K562 (cell line): ENCODE data around the gene NSRP1. TPM values are rescaled to one million over a fixed set of nuclear protein-coding genes. Genes with fewer than 3 reads are reported as not detected.

Source experiments
- ATAC-seq: fragments of 200-7000 bp; cut with Tn5 transposase; 3 replicates; pipeline ENCODE4 v1.9.1; 2020; ENCODE audit warnings: moderate library complexity
- BruUV-seq: library from RNA; stranded (reverse); fragments of 400-500 nt; replicated peaks from 2 replicates; lab custom pipeline; 2021; lab: Mats Ljungman, UMichigan
- CTCF ChIA-PET: fragments of 300-600 bp; formaldehyde crosslinking; extraction: SDS; loops from one replicate; lab custom pipeline; 2021; ENCODE audit warnings: low intra/inter-chr PET ratio; lab: Yijun Ruan, JAX
- POLR2A ChIA-PET: fragments of 300-600, 350-650 bp; sonication (Branson Sonifier 250); formaldehyde crosslinking; extraction: SDS; loops from one replicate; lab custom pipeline; 2021; ENCODE audit warnings: antibody characterized with exemption, inconsistent platforms; lab: Yijun Ruan, JAX
- DNase-seq, 4 experiments: peaks; one replicate each; pipeline versions ENCODE4 v3.0.0 to v3.0.0-alpha.2; 2011 to 2018; ENCODE audit warnings: low spot score in 3 of 4, mixed read lengths in 3 of 4; ENCODE audit errors: extremely low read depth in 1 of 4
- FAIRE-seq: peaks from 2 replicates; lab custom pipeline; 2011; peaks lifted over from hg19 to GRCh38; lab: Jason Lieb, UNC
- H2AFZ ChIP-seq: 2 replicates; pipeline ENCODE4 v1.6.0; 2011; ENCODE audit warnings: low read depth, low read length, control low read depth, inconsistent platforms
- H3K27ac ChIP-seq: fragments of 200-600 bp; 3 replicates; pipeline ENCODE4 v1.8.0; 2011; ENCODE audit warnings: low read depth, mild to moderate bottlenecking, control low read depth, inconsistent platforms, low read length, moderate library complexity, mixed read lengths; ENCODE audit errors: extremely low read depth
- H3K27me3 ChIP-seq, 2 experiments: fragments of 300-600 bp in 1 of 2; 2 replicates in 1 of 2; 3 replicates in 1 of 2; pipeline versions ENCODE4 v1.6.0 to v1.8.0; 2011; ENCODE audit warnings: inconsistent platforms in 2 of 2, low read length in 2 of 2, mild to moderate bottlenecking in 1 of 2, mixed read lengths in 1 of 2, moderate library complexity in 1 of 2; ENCODE audit not compliant: control insufficient read depth in 2 of 2, insufficient read depth in 2 of 2
- H3K36me3 ChIP-seq: fragments of 300-600 bp; 3 replicates; pipeline ENCODE4 v1.8.0; 2011; ENCODE audit warnings: mild to moderate bottlenecking, low read length, inconsistent platforms; ENCODE audit not compliant: control insufficient read depth, insufficient read depth
- H3K4me1 ChIP-seq, 2 experiments: fragments of 200-600 bp in 1 of 2; replicated peaks in 1 of 2; 2 replicates in 1 of 2; 3 replicates in 1 of 2; pipeline versions ENCODE4 v1.5.1 to v1.8.0; 2011; ENCODE audit warnings: inconsistent platforms in 2 of 2, low read length in 2 of 2, mild to moderate bottlenecking in 1 of 2, mixed read lengths in 1 of 2, moderate library complexity in 1 of 2; ENCODE audit not compliant: control insufficient read depth in 2 of 2, insufficient read depth in 2 of 2
- H3K4me2 ChIP-seq: 2 replicates; pipeline ENCODE4 v1.6.1; 2011; ENCODE audit warnings: low read length, control low read depth, inconsistent platforms, mixed read lengths; ENCODE audit not compliant: insufficient read depth
- H3K4me3 ChIP-seq: fragments of 200-600 bp; sonication (generic), shearing (Covaris generic); 2 replicates; pipeline ENCODE4 v1.5.1; 2016; ENCODE audit warnings: control low read depth, inconsistent platforms
- H3K79me2 ChIP-seq: fragments of 200-600 bp; 3 replicates; pipeline ENCODE4 v1.8.0; 2011; ENCODE audit warnings: low read length, inconsistent platforms; ENCODE audit not compliant: control insufficient read depth, insufficient read depth
- H3K9ac ChIP-seq, 2 experiments: 2 replicates each; pipeline versions ENCODE4 v1.6.0 to v1.6.1; 2011; ENCODE audit warnings: low read depth in 2 of 2, low read length in 2 of 2, control low read depth in 1 of 2, inconsistent platforms in 1 of 2, mild to moderate bottlenecking in 1 of 2, mixed read lengths in 1 of 2; ENCODE audit not compliant: insufficient read depth in 1 of 2
- H3K9me1 ChIP-seq: one replicate; pipeline ENCODE4 v1.6.0; 2011; ENCODE audit warnings: inconsistent platforms, mild to moderate bottlenecking, low read length, moderate library complexity; ENCODE audit not compliant: control insufficient read depth, insufficient read depth
- H3K9me3 ChIP-seq: replicated peaks from 2 replicates; pipeline ENCODE4 v1.5.1; 2011; ENCODE audit warnings: low read depth, low read length, inconsistent platforms; ENCODE audit not compliant: control insufficient read depth, insufficient read depth
- H4K20me1 ChIP-seq: replicated peaks from 2 replicates; pipeline ENCODE4 v1.6.1; 2011; ENCODE audit warnings: low read length, inconsistent platforms, mixed read lengths; ENCODE audit not compliant: control insufficient read depth, insufficient read depth
- BCOR ChIP-seq: fragments of 450-650 bp; IDR thresholded peaks from 2 replicates; pipeline ENCODE4 v1.6.1; 2016
- E4F1 ChIP-seq: fragments of 250-450 bp; sonication (Bioruptor Pico); IDR thresholded peaks from 2 replicates; pipeline ENCODE4 v1.5.0; 2021; ENCODE audit warnings: mild to moderate bottlenecking, borderline replicate concordance
- ELF4 ChIP-seq: fragments of 450-650 bp; formaldehyde crosslinking; IDR thresholded peaks from 2 replicates; pipeline ENCODE4 v1.4.0; 2022; ENCODE audit warnings: missing genetic modification characterization
- GABPA ChIP-seq: fragments of 200-800 bp; sonication (Bioruptor generic); conservative IDR thresholded peaks from 2 replicates; pipeline ENCODE4 v1.6.1; 2016; ENCODE audit warnings: low read depth, missing genetic modification characterization, missing compliant biosample characterization
- JUN ChIP-seq, 2 experiments: sonication (generic) in 1 of 2; formaldehyde crosslinking in 1 of 2; IDR thresholded peaks; 2 replicates each; pipeline versions ENCODE4 v1.6.1 to v1.8.0; 2012 to 2022; ENCODE audit warnings: borderline replicate concordance in 2 of 2, mild to moderate bottlenecking in 2 of 2, improper control_type of control experiment in 1 of 2, low read depth in 1 of 2, low read length in 1 of 2, missing genetic modification reagents in 1 of 2
- MEIS2 ChIP-seq: fragments of 450-650 bp; IDR thresholded peaks from 2 replicates; pipeline ENCODE4 v1.6.1; 2014; ENCODE audit warnings: mild to moderate bottlenecking; ENCODE audit not compliant: partially characterized antibody
- MITF ChIP-seq: IDR thresholded peaks from 2 replicates; pipeline ENCODE4 v1.6.1; 2014; ENCODE audit warnings: antibody characterized with exemption
- PPARD ChIP-seq: fragments of 250-450 bp; sonication (Bioruptor Pico); IDR thresholded peaks from 2 replicates; pipeline ENCODE4 v1.8.0; 2022; ENCODE audit warnings: inconsistent platforms, mild to moderate bottlenecking, moderate library complexity
- RBM25 ChIP-seq: fragments of 200-400 bp; formaldehyde crosslinking; IDR thresholded peaks from 2 replicates; pipeline ENCODE4 v1.6.1; 2018; ENCODE audit warnings: low read length, low read depth, moderate library complexity; ENCODE audit not compliant: severe bottlenecking
- TAF9B ChIP-seq: fragments of 450-650 bp; IDR thresholded peaks from 2 replicates; pipeline ENCODE4 v1.6.1; 2018; ENCODE audit warnings: mild to moderate bottlenecking; ENCODE audit not compliant: partially characterized antibody
- ZFP36 ChIP-seq: fragments of 150-350 bp; IDR thresholded peaks from 2 replicates; pipeline ENCODE4 v1.6.1; 2018; ENCODE audit warnings: low read length, low read depth; ENCODE audit not compliant: partially characterized antibody
- ZNF444 ChIP-seq: fragments of 250-450 bp; sonication (Bioruptor Pico); IDR thresholded peaks from 2 replicates; pipeline ENCODE4 v1.4.0; 2020; ENCODE audit warnings: mild to moderate bottlenecking, moderate library complexity
- WGBS: fragments of 100-300 bp; shearing (Covaris generic); methylation state at CpG from one replicate; pipeline ENCODE4 v1.1.6; 2016; ENCODE audit warnings: low coverage, mixed read lengths; ENCODE audit not compliant: insufficient coverage; ENCODE audit errors: missing lambda C conversion rate; 5-methylcytosine and 5-hydroxymethylcytosine counted together
- in situ Hi-C: fragments of 300-500 bp; cut with MboI; formaldehyde crosslinking; loops from 4 replicates; pipeline ENCODE4 v1.15.0; 2018; ENCODE audit warnings: inconsistent platforms, mixed read lengths
- intact Hi-C: fragments of 100-400 bp; cut with micrococcal nuclease; formaldehyde crosslinking; loops from 2 replicates; pipeline ENCODE4 v1.14.2; 2022
- polyA plus RNA-seq, 8 experiments: library from polyadenylated mRNA; depleted of rRNA in 4 of 8; stranded (reverse) in 5 of 8; unstranded in 3 of 8; fragments of >200 nt; fragmentation: Nextera tagmentation in 2 of 8; fragmentation: Illumina TruSeq in 1 of 8; extraction: Ambion mirVana in 2 of 8; extraction: Trizol in 1 of 8; gene quantifications; 2 replicates each; pipeline versions ENCODE4 v1.2.1 to v1.2.3, GENCODE V29; 2011 to 2014; ENCODE audit warnings: inconsistent platforms in 1 of 8, missing spikeins in 1 of 8
- total RNA-seq, 7 experiments: library from RNA; depleted of rRNA in 6 of 7; stranded (reverse); fragments of >200 nt in 6 of 7; fragmentation: Illumina TruSeq in 2 of 7; extraction: Trizol in 2 of 7; gene quantifications; 2 replicates each; pipeline versions ENCODE4 v1.2.1 to v1.2.3, GENCODE V29; 2011 to 2021; ENCODE audit warnings: low replicate concordance in 1 of 7
- TF ChIP-seq, protein P1 (sequence below): fragments of 250-450 bp; sonication (Bioruptor Pico); IDR thresholded peaks from 2 replicates; pipeline ENCODE4 v1.5.0; 2022; ENCODE audit warnings: mild to moderate bottlenecking
- TF ChIP-seq, protein P2 (sequence below): fragments of 450-650 bp; conservative IDR thresholded peaks from 2 replicates; pipeline ENCODE4 v1.6.1; 2016; ENCODE audit warnings: missing genetic modification characterization, low read depth, mild to moderate bottlenecking, control low read depth, missing compliant biosample characterization

NSRP1 gene
- total and polyA plus RNA-seq, 9 of the 15 experiments (the other 6 are each of a cell fraction or from before 2014, with no cell fraction given), result 18.4 to 68.6 (median 32.7) TPM

- FAIRE-seq, result no peak
- Histone ChIP-seq H3K4me2 (no peak overlapping the region), H3K27ac (no peak overlapping the region), H3K27me3 (peaks cover 28 to 35% of the 10 kb centered on the region in 2 experiments), H3K9ac (no peak overlapping the region), H3K4me3 (no peak overlapping the region), H3K9me3 (no peaks in the 10 kb centered on the region), H4K20me1 (no peaks in the 10 kb centered on the region), H2AFZ (no peak overlapping the region), H3K4me1 (no peaks in the 10 kb centered on the region), H3K79me2 (no peaks in the 10 kb centered on the region), H3K9me1 (no peaks in the 10 kb centered on the region), H3K36me3 (no peaks in the 10 kb centered on the region)
- DNase-seq, result no peak
- 18% methylated on average over 3 of the region's 3 CpGs for WGBS
- BruUV-seq, result no TSS peak
- POLR2A ChIA-PET, result no interaction called here
- ATAC-seq, result no peak
- intact Hi-C loops, result no loop called here
- in situ Hi-C loops, result no loop called here
- TF ChIP-seq ZNF444 (CRISPR knock-in tag) (no peak), TAF9B (no peak), RBM25 (peak; percentile 76), MEIS2 (peak; percentile 14), GABPA (tag) (no peak), PPARD (CRISPR knock-in tag) (no peak), ZFP36 (peak; percentile 73), ELF4 (CRISPR knock-in tag) (no peak), MITF (no peak), JUN (IDR thresholded peaks at IDR 0.05; ENCODE audit: borderline replicate concordance, low read depth, low read length) (no peak), JUN (CRISPR knock-in tag; IDR thresholded peaks at IDR 0.05; ENCODE audit: borderline replicate concordance) (no peak), E4F1 (CRISPR knock-in tag) (no peak), BCOR (peak; percentile 49; the same call in 1 of the 2 replicates)
- TF ChIP-seq, protein P1, sequence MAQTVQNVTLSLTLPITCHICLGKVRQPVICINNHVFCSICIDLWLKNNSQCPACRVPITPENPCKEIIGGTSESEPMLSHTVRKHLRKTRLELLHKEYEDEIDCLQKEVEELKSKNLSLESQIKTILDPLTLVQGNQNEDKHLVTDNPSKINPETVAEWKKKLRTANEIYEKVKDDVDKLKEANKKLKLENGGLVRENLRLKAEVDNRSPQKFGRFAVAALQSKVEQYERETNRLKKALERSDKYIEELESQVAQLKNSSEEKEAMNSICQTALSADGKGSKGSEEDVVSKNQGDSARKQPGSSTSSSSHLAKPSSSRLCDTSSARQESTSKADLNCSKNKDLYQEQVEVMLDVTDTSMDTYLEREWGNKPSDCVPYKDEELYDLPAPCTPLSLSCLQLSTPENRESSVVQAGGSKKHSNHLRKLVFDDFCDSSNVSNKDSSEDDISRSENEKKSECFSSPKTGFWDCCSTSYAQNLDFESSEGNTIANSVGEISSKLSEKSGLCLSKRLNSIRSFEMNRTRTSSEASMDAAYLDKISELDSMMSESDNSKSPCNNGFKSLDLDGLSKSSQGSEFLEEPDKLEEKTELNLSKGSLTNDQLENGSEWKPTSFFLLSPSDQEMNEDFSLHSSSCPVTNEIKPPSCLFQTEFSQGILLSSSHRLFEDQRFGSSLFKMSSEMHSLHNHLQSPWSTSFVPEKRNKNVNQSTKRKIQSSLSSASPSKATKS, result no peak
- TF ChIP-seq, protein P2, sequence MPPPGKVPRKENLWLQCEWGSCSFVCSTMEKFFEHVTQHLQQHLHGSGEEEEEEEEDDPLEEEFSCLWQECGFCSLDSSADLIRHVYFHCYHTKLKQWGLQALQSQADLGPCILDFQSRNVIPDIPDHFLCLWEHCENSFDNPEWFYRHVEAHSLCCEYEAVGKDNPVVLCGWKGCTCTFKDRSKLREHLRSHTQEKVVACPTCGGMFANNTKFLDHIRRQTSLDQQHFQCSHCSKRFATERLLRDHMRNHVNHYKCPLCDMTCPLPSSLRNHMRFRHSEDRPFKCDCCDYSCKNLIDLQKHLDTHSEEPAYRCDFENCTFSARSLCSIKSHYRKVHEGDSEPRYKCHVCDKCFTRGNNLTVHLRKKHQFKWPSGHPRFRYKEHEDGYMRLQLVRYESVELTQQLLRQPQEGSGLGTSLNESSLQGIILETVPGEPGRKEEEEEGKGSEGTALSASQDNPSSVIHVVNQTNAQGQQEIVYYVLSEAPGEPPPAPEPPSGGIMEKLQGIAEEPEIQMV, result no peak
- CTCF ChIA-PET, result no interaction called here
Measured at GRCh38 chr17:30228011-30228410, 111.4 kb downstream of the NSRP1 start.
